H1 (cell line): ENCODE data around the gene SSX4. TPM values are rescaled to one million over a fixed set of nuclear protein-coding genes. Genes with fewer than 3 reads are reported as not detected.
"Not testable (repeated sequence)": the region's sequence is repeated elsewhere in the genome, so short reads cannot be mapped to it uniquely, and the experiment has no call there.

Experiments
- CTCF ChIA-PET: fragments of 300-600 bp; sonication (Branson Sonifier 250); formaldehyde crosslinking; loops from one replicate; lab custom pipeline; 2021; ENCODE audit not compliant: partially characterized antibody; lab: Charles Lee
- POLR2A ChIA-PET: fragments of 300-600 bp; sonication (Branson Sonifier 250); formaldehyde crosslinking; loops from one replicate; lab custom pipeline; 2021; ENCODE audit warnings: inconsistent platforms; ENCODE audit not compliant: partially characterized antibody; lab: Charles Lee
- DNase-seq, 2 experiments: peaks; one replicate each; pipeline versions ENCODE4 v3.0.0 to v3.0.0-alpha.2; 2010 to 2022; ENCODE audit warnings: low spot score in 2 of 2, low read depth in 1 of 2, mixed read lengths in 1 of 2
- FAIRE-seq: peaks from 2 replicates; lab custom pipeline; 2011; peaks lifted over from hg19 to GRCh38; lab: Jason Lieb, UNC
- H2AFZ ChIP-seq: 2 replicates; pipeline ENCODE4 v1.8.1; 2012; ENCODE audit warnings: low read length, inconsistent platforms
- H2AK5ac ChIP-seq: 2 replicates; pipeline ENCODE4 v1.6.1; 2013; ENCODE audit warnings: low read depth, low read length
- H2BK120ac ChIP-seq: replicated peaks from 2 replicates; pipeline ENCODE3; 2013; ENCODE audit warnings: low read depth, low read length, inconsistent platforms
- H2BK12ac ChIP-seq: 2 replicates; pipeline ENCODE4 v1.6.1; 2013; ENCODE audit warnings: low read depth, low read length
- H2BK15ac ChIP-seq: 2 replicates; pipeline ENCODE4 v1.6.1; 2013; ENCODE audit warnings: low read length
- H2BK20ac ChIP-seq: 2 replicates; pipeline ENCODE4 v1.6.1; 2013; ENCODE audit warnings: low read length
- H2BK5ac ChIP-seq: 2 replicates; pipeline ENCODE4 v1.6.1; 2013; ENCODE audit warnings: low read depth, low read length
- H3K14ac ChIP-seq: 2 replicates; pipeline ENCODE4 v1.6.1; 2013; ENCODE audit warnings: inconsistent platforms; ENCODE audit not compliant: insufficient read length
- H3K18ac ChIP-seq: 2 replicates; pipeline ENCODE4 v1.6.1; 2013; ENCODE audit warnings: low read length; ENCODE audit errors: extremely low read depth
- H3K23ac ChIP-seq: 2 replicates; pipeline ENCODE4 v1.6.1; 2013; ENCODE audit warnings: inconsistent platforms; ENCODE audit not compliant: insufficient read length
- H3K23me2 ChIP-seq: 2 replicates; pipeline ENCODE4 v1.6.1; 2013; ENCODE audit warnings: low read depth, low read length
- H3K27ac ChIP-seq: 2 replicates; pipeline ENCODE4 v1.6.1; 2011; ENCODE audit warnings: low read depth, low read length, inconsistent platforms
- H3K27me3 ChIP-seq, 4 experiments: replicated peaks in 1 of 4; 1 replicate in 1 of 4; 2 replicates in 3 of 4; pipeline versions ENCODE4 v1.6.1 to v1.8.1; 2011 to 2013; ENCODE audit warnings: low read length in 3 of 4, mild to moderate bottlenecking in 3 of 4, inconsistent platforms in 2 of 4, mixed read lengths in 2 of 4, moderate library complexity in 1 of 4; ENCODE audit not compliant: control insufficient read depth in 3 of 4, insufficient read depth in 3 of 4; ENCODE audit errors: extremely low read depth in 1 of 4
- H3K36me3 ChIP-seq, 4 experiments: 2 replicates each; pipeline versions ENCODE4 v1.6.1 to v1.8.1; 2011 to 2013; ENCODE audit warnings: mild to moderate bottlenecking in 4 of 4, low read length in 3 of 4, moderate library complexity in 2 of 4, control low read depth in 1 of 4, inconsistent platforms in 1 of 4; ENCODE audit not compliant: insufficient read depth in 4 of 4, control insufficient read depth in 2 of 4
- H3K4ac ChIP-seq: replicated peaks from 2 replicates; pipeline ENCODE3; 2013; ENCODE audit warnings: low read length, low read depth, mixed read lengths, inconsistent platforms; ENCODE audit not compliant: insufficient read length
- H3K4me1 ChIP-seq, 4 experiments: replicated peaks in 1 of 4; 1 replicate in 1 of 4; 2 replicates in 3 of 4; pipeline versions ENCODE4 v1.6.1 to v1.8.1; 2011 to 2013; ENCODE audit warnings: low read length in 3 of 4, inconsistent platforms in 2 of 4, mixed read lengths in 1 of 4; ENCODE audit not compliant: insufficient read depth in 4 of 4, control insufficient read depth in 3 of 4
- H3K4me2 ChIP-seq, 2 experiments: 2 replicates each; pipeline versions ENCODE4 v1.6.1 to v1.8.1; 2011 to 2013; ENCODE audit warnings: low read depth in 2 of 2, low read length in 2 of 2, control low read depth in 1 of 2, inconsistent platforms in 1 of 2, mild to moderate bottlenecking in 1 of 2; ENCODE audit not compliant: insufficient read depth in 1 of 2
- H3K4me3 ChIP-seq, 4 experiments: fragments of 200-600, 300-600 bp in 1 of 4; sonication (generic), shearing (Covaris generic), sonication (Bioruptor Twin) in 1 of 4; 2 replicates each; pipeline versions ENCODE4 v1.5.1 to v1.8.1; 2011 to 2016; ENCODE audit warnings: low read length in 4 of 4, low read depth in 3 of 4, control low read depth in 2 of 4, inconsistent platforms in 2 of 4, mild to moderate bottlenecking in 2 of 4, mixed read lengths in 1 of 4, moderate library complexity in 1 of 4; ENCODE audit not compliant: insufficient read depth in 2 of 4; ENCODE audit errors: extremely low read depth in 1 of 4
- H3K56ac ChIP-seq: replicated peaks from 2 replicates; pipeline ENCODE3; 2013; ENCODE audit warnings: low read depth, mild to moderate bottlenecking, mixed read lengths, low read length, inconsistent platforms; ENCODE audit not compliant: insufficient read length
- H3K79me1 ChIP-seq: 2 replicates; pipeline ENCODE4 v1.6.1; 2013; ENCODE audit warnings: low read depth, low read length, control low read depth
- H3K79me2 ChIP-seq, 2 experiments: 2 replicates each; pipeline versions ENCODE4 v1.6.1 to v1.8.1; 2012 to 2013; ENCODE audit warnings: low read length in 2 of 2, mild to moderate bottlenecking in 2 of 2, inconsistent platforms in 1 of 2; ENCODE audit not compliant: insufficient read depth in 2 of 2, control insufficient read depth in 1 of 2
- H3K9ac ChIP-seq, 4 experiments: replicated peaks in 1 of 4; 1 replicate in 1 of 4; 2 replicates in 3 of 4; pipeline versions ENCODE4 v1.6.1 to v1.8.1; 2011 to 2013; ENCODE audit warnings: low read depth in 3 of 4, low read length in 3 of 4, control low read depth in 2 of 4, mild to moderate bottlenecking in 2 of 4, moderate library complexity in 2 of 4, inconsistent platforms in 1 of 4; ENCODE audit errors: extremely low read depth in 1 of 4
- H3K9me3 ChIP-seq, 2 experiments: 2 replicates each; pipeline versions ENCODE4 v1.6.1 to v1.8.1; 2012 to 2013; ENCODE audit warnings: mild to moderate bottlenecking in 2 of 2, moderate library complexity in 2 of 2, control low read depth in 1 of 2, inconsistent platforms in 1 of 2, low read depth in 1 of 2, low read length in 1 of 2, mixed read lengths in 1 of 2; ENCODE audit not compliant: insufficient read depth in 2 of 2
- H4K20me1 ChIP-seq, 2 experiments: replicated peaks in 1 of 2; 2 replicates each; pipeline versions ENCODE3 to v1.8.1; 2011 to 2013; ENCODE audit warnings: inconsistent platforms in 2 of 2, low read length in 2 of 2, mild to moderate bottlenecking in 1 of 2; ENCODE audit not compliant: insufficient read depth in 2 of 2, control insufficient read depth in 1 of 2
- H4K5ac ChIP-seq: 2 replicates; pipeline ENCODE4 v1.6.1; 2013; ENCODE audit warnings: low read length, low read depth, mixed read lengths, inconsistent platforms; ENCODE audit not compliant: insufficient read length
- H4K8ac ChIP-seq: 2 replicates; pipeline ENCODE4 v1.8.0; 2013; ENCODE audit warnings: mild to moderate bottlenecking, moderate library complexity, low read length, inconsistent platforms; ENCODE audit not compliant: insufficient read depth; ENCODE audit errors: extremely low read depth
- H4K91ac ChIP-seq: replicated peaks from 2 replicates; pipeline ENCODE3; 2013; ENCODE audit warnings: low read length, mixed read lengths, inconsistent platforms; ENCODE audit not compliant: insufficient read length
- WGBS, 2 experiments: shearing (Covaris generic) in 1 of 2; methylation state at CpG; one replicate each; pipeline versions ENCODE4 v1.1.6 to v1.1.7; 2013 to 2015; ENCODE audit warnings: low lambda C conversion rate in 2 of 2, mixed read lengths in 2 of 2, inconsistent platforms in 1 of 2, low coverage in 1 of 2, missing lambda C conversion rate in 1 of 2; ENCODE audit not compliant: insufficient replicate concordance in 2 of 2, insufficient coverage in 1 of 2, insufficient read length in 1 of 2; ENCODE audit errors: extremely low coverage in 1 of 2, missing lambda C conversion rate in 1 of 2; 5-methylcytosine and 5-hydroxymethylcytosine counted together
- long read RNA-seq, 2 experiments: library from RNA in 1 of 2; library from capped mRNA in 1 of 2; stranded (forward); transcript quantifications; one replicate each; pipeline ENCODE4 v2.0.0, GENCODE V29; 2021; ENCODE audit warnings: inconsistent platforms in 1 of 2
- polyA minus RNA-seq, 3 experiments: library from RNA; depleted of rRNA, polyadenylated mRNA; stranded (reverse); fragments of >200 nt; gene quantifications; 1 replicate in 2 of 3; 2 replicates in 1 of 3; pipeline ENCODE4 v1.2.3, GENCODE V29; 2011
- polyA plus RNA-seq, 7 experiments: library from polyadenylated mRNA; depleted of rRNA in 3 of 7; stranded (reverse) in 5 of 7; unstranded in 2 of 7; fragments of >200 nt in 5 of 7; fragments of 200-250 nt in 2 of 7; gene quantifications; 1 replicate in 5 of 7; 2 replicates in 1 of 7; 4 replicates in 1 of 7; pipeline versions ENCODE4 v1.2.1 to v1.2.3, GENCODE V29; 2011 to 2013; ENCODE audit warnings: missing spikeins in 2 of 7, mixed read lengths in 2 of 7
- total RNA-seq: library from RNA; stranded (reverse); fragmentation: NEBNext Ultra II Directional; extraction: Animal tissue kit (Norgen Biotek cat#: 25700); gene quantifications from 2 replicates; pipeline ENCODE4 v1.2.1, GENCODE V29; 2021

The SSX4 gene, protein sequence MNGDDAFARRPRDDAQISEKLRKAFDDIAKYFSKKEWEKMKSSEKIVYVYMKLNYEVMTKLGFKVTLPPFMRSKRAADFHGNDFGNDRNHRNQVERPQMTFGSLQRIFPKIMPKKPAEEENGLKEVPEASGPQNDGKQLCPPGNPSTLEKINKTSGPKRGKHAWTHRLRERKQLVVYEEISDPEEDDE
- total RNA-seq (0.32 TPM in 1 of 2 replicates, not detected in the other), polyA plus RNA-seq (2011; rRNA removed) (0.14 and 0.26 TPM in 2 replicates), polyA minus RNA-seq (2011; rRNA and poly(A)+ RNA removed) (0.32 TPM in 1 of 2 replicates, not detected in the other)
- polyA plus RNA-seq (2011; cell fraction: cytosol; rRNA removed) = 0.72 TPM
- polyA plus RNA-seq (2011; cell fraction: nucleus; rRNA removed) = not detected
- 0.15 to 0.17 TPM (median 0.17 TPM) in 3 of 4 replicates, not detected in the other for polyA plus RNA-seq (2012, experiment 1 of 2)
- polyA plus RNA-seq (2012, experiment 2 of 2) = not detected
- polyA plus RNA-seq (2013, experiment 1 of 2) = 0.10 TPM
- 0.22 TPM for polyA plus RNA-seq (2013, experiment 2 of 2)
- not detected for polyA minus RNA-seq (2011; cell fraction: cytosol; rRNA and poly(A)+ RNA removed)
- polyA minus RNA-seq (2011; cell fraction: nucleus; rRNA and poly(A)+ RNA removed) = not detected
- long read RNA-seq, experiment 1, partial matches to known transcripts = 1 of 1 reads
- long read RNA-seq, experiment 1, other reads (novel, unspliced or antisense) = 0 of 1 reads
- long read RNA-seq, experiment 2 = 0 reads

DNA sequence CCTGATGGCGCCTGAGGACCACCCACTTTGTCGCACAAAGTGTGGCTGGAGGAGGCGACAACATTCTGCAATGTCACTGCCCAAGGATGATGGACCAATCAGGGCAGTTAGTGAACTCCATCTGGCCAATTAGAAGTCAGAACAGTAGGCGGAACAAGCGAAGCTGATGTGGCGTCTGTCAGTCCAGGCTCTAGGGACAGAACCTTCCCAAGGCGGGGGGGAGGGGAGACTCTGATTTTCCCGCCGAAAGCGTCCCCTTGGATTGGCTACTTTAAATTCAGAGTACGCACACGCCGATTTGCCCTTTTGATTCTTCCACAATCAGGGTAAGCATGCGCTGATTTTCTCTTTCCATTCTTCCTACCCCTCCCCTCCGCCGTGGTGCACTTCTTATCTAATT is at the start of gene SSX4:
SSX4 (plus strand) TSS at position 301 of the 400 bp plus-strand sequence. CDS start 515 bp downstream, outside the sequence.
- H2BK5ac ChIP-seq, H3K4me2 ChIP-seq, FAIRE-seq, H4K8ac ChIP-seq, H3K14ac ChIP-seq, H3K18ac ChIP-seq, H2AFZ ChIP-seq, H3K79me2 ChIP-seq, H3K4ac ChIP-seq, H3K4me3 ChIP-seq, H2BK120ac ChIP-seq, H3K23me2 ChIP-seq, H3K4me1 ChIP-seq, H2AK5ac ChIP-seq, CTCF ChIA-PET, POLR2A ChIA-PET, H2BK12ac ChIP-seq, H2BK20ac ChIP-seq, H3K9ac ChIP-seq, DNase-seq, H3K79me1 ChIP-seq, H3K27ac ChIP-seq, H3K56ac ChIP-seq, H3K9me3 ChIP-seq, H4K20me1 ChIP-seq, H3K27me3 ChIP-seq, H3K36me3 ChIP-seq, H3K23ac ChIP-seq, H4K91ac ChIP-seq, H2BK15ac ChIP-seq, H4K5ac ChIP-seq: not testable (repeated sequence)
- WGBS, 2 experiments = no CpG with 5 or more reads among the region's 16 CpGs
